Fibroblast of lung (primary cell): ENCODE data around the gene DNASE2B. TPM values are rescaled to one million over a fixed set of nuclear protein-coding genes. Genes with fewer than 3 reads are reported as not detected.
A peak's percentile ranks its signal among the peaks of the same experiment; 100 is the strongest.

ENCODE experiments used
- DNase-seq, 2 donors: peaks; one replicate each; pipeline versions ENCODE4 v3.0.0 to v3.0.0-alpha.2; 2010; ENCODE audit warnings: low read depth in 2 of 2
- H2AFZ ChIP-seq: 2 replicates; pipeline ENCODE4 v1.5.1; 2012; ENCODE audit warnings: low read length, control low read depth, inconsistent platforms
- H3K27ac ChIP-seq: 2 replicates; pipeline ENCODE4 v1.5.1; 2011; ENCODE audit warnings: low read length, control low read depth; ENCODE audit not compliant: insufficient read depth
- H3K27me3 ChIP-seq: 2 replicates; pipeline ENCODE4 v1.5.1; 2011; ENCODE audit warnings: mild to moderate bottlenecking, low read length; ENCODE audit not compliant: control insufficient read depth, insufficient read depth
- H3K36me3 ChIP-seq: 2 replicates; pipeline ENCODE4 v1.5.1; 2011; ENCODE audit warnings: low read length; ENCODE audit not compliant: control insufficient read depth, insufficient read depth
- H3K4me1 ChIP-seq: 2 replicates; pipeline ENCODE4 v1.5.1; 2011; ENCODE audit warnings: low read length; ENCODE audit not compliant: control insufficient read depth, insufficient read depth; ENCODE audit errors: extremely low read depth
- H3K4me2 ChIP-seq: 2 replicates; pipeline ENCODE4 v1.5.1; 2011; ENCODE audit warnings: low read length, control low read depth; ENCODE audit not compliant: insufficient read depth; ENCODE audit errors: extremely low read depth
- H3K4me3 ChIP-seq, 4 experiments: fragments of 200-600 bp in 1 of 4; sonication (generic) in 1 of 4; replicated peaks in 1 of 4; 2 replicates each; pipeline ENCODE4 v1.5.1; 2011 to 2016; ENCODE audit warnings: low read length in 4 of 4, low read depth in 3 of 4, mild to moderate bottlenecking in 3 of 4, control low read depth in 2 of 4, inconsistent platforms in 1 of 4, mixed read lengths in 1 of 4; ENCODE audit not compliant: insufficient read depth in 1 of 4; ENCODE audit errors: control extremely low read depth in 1 of 4
- H3K79me2 ChIP-seq: 2 replicates; pipeline ENCODE4 v1.5.1; 2012; ENCODE audit warnings: mild to moderate bottlenecking, low read length, inconsistent platforms; ENCODE audit not compliant: control insufficient read depth, insufficient read depth
- H3K9ac ChIP-seq: 2 replicates; pipeline ENCODE4 v1.5.1; 2011; ENCODE audit warnings: mild to moderate bottlenecking, low read length, control low read depth; ENCODE audit not compliant: insufficient read depth
- H3K9me3 ChIP-seq: 2 replicates; pipeline ENCODE4 v1.5.1; 2012; ENCODE audit warnings: low read depth, low read length; ENCODE audit not compliant: control insufficient read depth, insufficient read depth
- H4K20me1 ChIP-seq: 2 replicates; pipeline ENCODE4 v1.5.1; 2011; ENCODE audit warnings: low read length; ENCODE audit not compliant: control insufficient read depth, insufficient read depth; ENCODE audit errors: extremely low read depth
- EZH2 ChIP-seq: IDR thresholded peaks from 2 replicates; pipeline ENCODE4 v1.5.1; 2012; ENCODE audit warnings: low read length, control low read depth, mild to moderate bottlenecking; ENCODE audit errors: missing control alignments
- polyA plus RNA-seq, 2 donors: library from polyadenylated mRNA; depleted of rRNA in 1 of 2; stranded (reverse) in 1 of 2; unstranded in 1 of 2; fragments of >200 nt; gene quantifications; 2 replicates each; pipeline ENCODE4 v1.2.1, GENCODE V29; 2011 to 2012; ENCODE audit warnings: missing spikeins in 1 of 2
- total RNA-seq: library from RNA; depleted of rRNA; stranded (reverse); fragments of >200 nt; gene quantifications from 2 replicates; pipeline ENCODE4 v1.2.1, GENCODE V29; 2014
- TF ChIP-seq, protein P1 (sequence below), 2 donors: IDR thresholded peaks in 1 of 2; conservative IDR thresholded peaks in 1 of 2; 1 replicate in 1 of 2; 2 replicates in 1 of 2; pipeline ENCODE4 v1.5.1; 2011 to 2012; ENCODE audit warnings: low read length in 2 of 2, control low read depth in 1 of 2, inconsistent platforms in 1 of 2, low read depth in 1 of 2, mild to moderate bottlenecking in 1 of 2

DNASE2B gene
- total and polyA plus RNA-seq, 2 donors (not counting 1 experiment from before 2014, with no cell fraction given), result not detected

DNA sequence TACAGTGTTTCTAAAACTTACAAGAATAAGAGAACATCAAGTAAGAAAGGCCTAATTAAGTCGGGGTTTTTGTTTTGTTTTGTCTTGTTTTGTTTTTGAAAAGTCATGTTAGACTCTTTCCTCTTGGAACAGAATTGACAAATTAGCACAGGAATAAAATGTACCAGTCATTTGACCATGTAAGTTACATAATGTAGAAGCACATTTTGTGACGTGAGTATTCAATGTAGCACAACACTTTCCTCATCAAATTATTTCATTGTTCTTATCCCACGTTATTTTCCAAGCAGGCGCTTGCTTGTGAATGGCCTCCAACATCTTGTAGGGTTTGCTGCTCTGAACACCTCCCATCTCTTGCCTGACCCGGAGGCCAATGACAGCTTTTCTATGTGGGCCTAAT is 34.7 kb upstream of the DNASE2B start:
- no peak overlapping the region for H3K27ac ChIP-seq
- H3K36me3 ChIP-seq, result no peaks in the 10 kb centered on the region
- no peaks in the 10 kb centered on the region for H3K27me3 ChIP-seq
- no peaks in the 10 kb centered on the region for H3K79me2 ChIP-seq
- TF ChIP-seq, protein P1, sequence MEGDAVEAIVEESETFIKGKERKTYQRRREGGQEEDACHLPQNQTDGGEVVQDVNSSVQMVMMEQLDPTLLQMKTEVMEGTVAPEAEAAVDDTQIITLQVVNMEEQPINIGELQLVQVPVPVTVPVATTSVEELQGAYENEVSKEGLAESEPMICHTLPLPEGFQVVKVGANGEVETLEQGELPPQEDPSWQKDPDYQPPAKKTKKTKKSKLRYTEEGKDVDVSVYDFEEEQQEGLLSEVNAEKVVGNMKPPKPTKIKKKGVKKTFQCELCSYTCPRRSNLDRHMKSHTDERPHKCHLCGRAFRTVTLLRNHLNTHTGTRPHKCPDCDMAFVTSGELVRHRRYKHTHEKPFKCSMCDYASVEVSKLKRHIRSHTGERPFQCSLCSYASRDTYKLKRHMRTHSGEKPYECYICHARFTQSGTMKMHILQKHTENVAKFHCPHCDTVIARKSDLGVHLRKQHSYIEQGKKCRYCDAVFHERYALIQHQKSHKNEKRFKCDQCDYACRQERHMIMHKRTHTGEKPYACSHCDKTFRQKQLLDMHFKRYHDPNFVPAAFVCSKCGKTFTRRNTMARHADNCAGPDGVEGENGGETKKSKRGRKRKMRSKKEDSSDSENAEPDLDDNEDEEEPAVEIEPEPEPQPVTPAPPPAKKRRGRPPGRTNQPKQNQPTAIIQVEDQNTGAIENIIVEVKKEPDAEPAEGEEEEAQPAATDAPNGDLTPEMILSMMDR (conservative IDR thresholded peaks at IDR 0.05 in 1 of 2, IDR thresholded peaks at IDR 0.05 in 1 of 2; ENCODE audit: low read depth in 1 of 2, low read length in 2 of 2), result no peak
- TF ChIP-seq EZH2, result no peak
- no peaks in the 10 kb centered on the region for H4K20me1 ChIP-seq
- H2AFZ ChIP-seq, result no peak overlapping the region
- H3K4me2 ChIP-seq, result no peak overlapping the region
- H3K9ac ChIP-seq, result no peak overlapping the region
- peaks cover 16% of the 10 kb centered on the region for H3K4me1 ChIP-seq
- no peak for DNase-seq
- no peak overlapping the region for H3K4me3 ChIP-seq
- H3K9me3 ChIP-seq, result no peaks in the 10 kb centered on the region

DNA sequence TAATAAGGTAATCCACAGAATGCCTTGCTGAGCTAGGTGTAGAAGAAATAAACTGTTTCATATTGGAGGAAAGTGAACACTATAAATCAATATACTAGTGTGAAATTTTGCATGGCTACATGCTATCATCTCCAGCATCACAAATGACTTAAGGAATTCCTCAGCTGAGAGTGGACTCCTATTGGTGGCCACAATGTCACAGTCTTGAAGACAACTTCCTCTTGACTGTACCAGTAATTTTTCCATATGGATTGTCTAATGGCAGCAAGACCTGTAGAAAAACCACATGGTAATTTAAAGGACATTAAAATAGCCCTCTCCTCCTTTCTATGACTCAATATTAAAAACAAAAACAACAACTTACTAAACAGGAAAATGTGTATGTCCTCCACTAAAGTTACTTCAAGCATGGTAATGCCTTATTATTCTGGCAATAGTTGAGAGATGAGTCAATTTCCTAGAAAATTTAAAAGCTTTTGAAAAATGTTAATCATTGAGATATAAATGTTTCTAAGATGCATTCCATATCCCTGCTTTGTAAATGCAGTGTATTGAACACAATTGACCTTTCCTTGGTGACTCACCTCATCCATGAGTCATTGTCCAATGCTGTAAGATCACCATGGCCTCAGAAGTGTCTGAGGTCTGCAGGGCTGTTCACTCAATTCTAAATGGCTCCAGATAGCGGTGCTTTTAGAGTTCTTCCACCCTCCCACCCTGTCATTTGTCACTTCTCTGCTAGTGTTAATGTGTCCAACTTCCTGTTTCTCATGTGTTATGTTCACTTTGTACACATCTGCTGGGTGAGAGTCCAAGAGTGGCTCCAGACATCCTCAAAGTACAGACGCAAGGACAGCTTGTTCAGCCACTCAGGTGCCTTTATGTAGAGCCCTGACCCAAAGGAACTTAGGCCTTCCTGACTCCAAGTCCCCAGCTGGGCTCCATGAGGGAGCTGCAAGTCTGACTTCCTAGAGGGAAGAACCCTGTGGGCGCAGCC is 32.8 kb upstream of the DNASE2B start:
- peak overlapping the region; percentile 64 for H3K27ac ChIP-seq
- H3K9me3 ChIP-seq, result no peaks in the 10 kb centered on the region
- H3K27me3 ChIP-seq, result no peaks in the 10 kb centered on the region
- TF ChIP-seq, protein P1 (conservative IDR thresholded peaks at IDR 0.05 in 1 of 2, IDR thresholded peaks at IDR 0.05 in 1 of 2; ENCODE audit: low read depth in 1 of 2, low read length in 2 of 2), result no peak
- no peak for TF ChIP-seq EZH2
- no peak overlapping the region for H3K9ac ChIP-seq
- DNase-seq, result peak; percentile 96 to 99
- H3K36me3 ChIP-seq, result no peaks in the 10 kb centered on the region
- no peak overlapping the region for H3K4me3 ChIP-seq
- no peak overlapping the region for H2AFZ ChIP-seq
- peaks cover 18% of the 10 kb centered on the region for H3K4me1 ChIP-seq
- no peaks in the 10 kb centered on the region for H4K20me1 ChIP-seq
- H3K4me2 ChIP-seq, result peak overlapping the region; percentile 70
- H3K79me2 ChIP-seq, result no peaks in the 10 kb centered on the region

DNA sequence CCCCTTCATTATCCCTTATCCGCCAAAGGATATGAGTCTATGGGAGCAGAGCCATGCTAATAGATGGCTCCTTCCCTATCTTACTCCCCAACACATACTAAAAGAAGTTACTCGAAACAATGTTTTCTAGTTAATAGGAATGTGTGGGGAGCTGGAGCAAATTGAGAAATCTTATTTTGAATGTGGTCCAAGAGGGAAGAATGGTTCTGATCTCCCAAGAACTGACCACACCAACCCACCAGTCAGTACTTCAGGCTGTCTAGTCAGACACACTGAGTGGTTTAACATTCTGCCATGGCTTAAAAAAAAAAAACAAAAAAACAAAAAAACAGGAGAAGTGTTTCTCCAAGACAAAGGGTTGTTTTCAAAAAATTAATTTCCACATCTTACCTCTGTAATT is 31.5 kb upstream of the DNASE2B start:
- H3K36me3 ChIP-seq, result no peaks in the 10 kb centered on the region
- H3K27ac ChIP-seq, result no peak overlapping the region
- H3K4me2 ChIP-seq, result no peak overlapping the region
- H2AFZ ChIP-seq, result no peak overlapping the region
- no peaks in the 10 kb centered on the region for H3K9me3 ChIP-seq
- no peaks in the 10 kb centered on the region for H3K79me2 ChIP-seq
- TF ChIP-seq, protein P1 (conservative IDR thresholded peaks at IDR 0.05 in 1 of 2, IDR thresholded peaks at IDR 0.05 in 1 of 2; ENCODE audit: low read depth in 1 of 2, low read length in 2 of 2), result no peak
- no peak for TF ChIP-seq EZH2
- no peaks in the 10 kb centered on the region for H3K27me3 ChIP-seq
- no peak overlapping the region for H3K4me3 ChIP-seq
- peak; percentile 81 to 87 for DNase-seq
- H3K9ac ChIP-seq, result no peak overlapping the region
- H4K20me1 ChIP-seq, result no peaks in the 10 kb centered on the region
- H3K4me1 ChIP-seq, result peaks cover 22% of the 10 kb centered on the region
